ENCODE results near the gene TRDMT1.

DNA sequence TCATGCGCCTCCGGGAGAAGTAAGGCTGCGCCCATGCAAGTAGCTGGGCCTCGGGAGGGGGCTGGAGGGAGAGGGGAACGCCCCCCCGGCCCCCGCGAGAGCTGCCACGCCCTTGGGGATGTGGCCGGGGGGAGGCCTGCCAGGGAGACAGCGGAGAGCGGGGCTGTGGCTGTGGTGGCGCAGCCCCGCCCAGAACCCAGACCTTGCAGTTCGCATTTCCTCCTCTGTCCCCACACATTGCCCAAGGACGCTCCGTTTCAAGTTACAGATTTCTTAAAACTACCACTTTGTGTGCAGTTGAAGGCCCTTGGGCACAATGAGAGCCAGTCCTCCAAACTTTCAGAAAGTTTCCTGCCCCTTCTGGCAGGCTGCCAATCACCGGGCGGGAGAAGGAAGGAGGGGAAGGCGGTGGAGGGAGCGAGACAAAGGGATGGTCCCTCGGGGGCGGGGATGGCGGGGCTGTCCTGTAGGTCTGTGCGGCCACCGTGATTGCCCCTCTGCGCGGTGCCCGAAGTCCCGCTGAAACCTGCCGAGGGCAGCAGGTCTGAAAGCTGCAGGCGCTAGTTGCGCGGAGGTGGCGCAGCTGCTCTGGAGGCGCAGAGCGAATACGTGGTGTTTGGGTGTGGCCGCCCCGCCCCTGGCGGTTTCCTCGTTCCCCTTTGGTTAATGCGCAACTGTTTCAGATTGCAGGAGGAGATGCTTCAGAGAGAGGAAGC lies 28.7 kb upstream of the TRDMT1 start:
- TF ChIP-seq SIN3A (IDR thresholded peaks at IDR 0.05; ENCODE audit: borderline replicate concordance, insufficient read depth, low read length) (no peak), TAF1 (IDR thresholded peaks at IDR 0.05; ENCODE audit: borderline replicate concordance, insufficient read depth, low read length) (no peak)

Measured in PFSK-1 (cell line).